Pancreas (tissue), 10 donors: ENCODE results near the gene SFMBT2. TPM values are rescaled to one million over a fixed set of nuclear protein-coding genes. Genes with fewer than 3 reads are reported as not detected.

ENCODE experiments used
- ATAC-seq, 4 donors: fragments of 200-7000 bp; cut with Tn5 transposase; one replicate each; pipeline versions ENCODE4 v1.8.0 to v1.9.1; 2020; ENCODE audit warnings: mild to moderate bottlenecking in 4 of 4, moderate library complexity in 4 of 4
- DNase-seq, 6 donors: peaks; one replicate each; pipeline ENCODE4 v3.0.0-alpha.2; 2020
- FAIRE-seq: peaks from 2 replicates; lab custom pipeline; 2012; peaks lifted over from hg19 to GRCh38; lab: Jason Lieb, UNC
- H3K27ac ChIP-seq, 4 donors: fragments of 200-600 bp; sonication (generic); 1 replicate in 3 of 4; 2 replicates in 1 of 4; pipeline versions ENCODE4 v1.5.0 to v1.8.0; 2020
- H3K27me3 ChIP-seq, 4 donors: fragments of 200-600 bp; one replicate each; pipeline ENCODE4 v1.8.0; 2021
- H3K36me3 ChIP-seq, 3 donors: fragments of 200-600 bp; sonication (generic) in 1 of 3; one replicate each; pipeline versions ENCODE4 v1.5.0 to v1.8.0; 2020 to 2021
- H3K4me1 ChIP-seq, 3 donors: fragments of 200-600 bp; one replicate each; pipeline ENCODE4 v1.8.0; 2021
- H3K4me3 ChIP-seq, 4 donors: fragments of 200-600 bp; sonication (generic) in 2 of 4; one replicate each; pipeline versions ENCODE4 v1.5.0 to v1.8.0; 2020 to 2021
- H3K9me3 ChIP-seq, 4 donors: fragments of 200-600 bp; one replicate each; pipeline ENCODE4 v1.8.0; 2021
- WGBS, 2 donors: extraction: QIAGEN DNeasy Blood & Tissue Kit; methylation state at CpG; one replicate each; pipeline ENCODE4 v1.1.7; 2013; 5-methylcytosine and 5-hydroxymethylcytosine counted together
- intact Hi-C, 3 donors: fragments of 100-400 bp; cut with DNase I; formaldehyde crosslinking; loops; one replicate each; pipeline versions ENCODE4 v1.11.1 to v1.14.2; 2022
- polyA plus RNA-seq, 2 donors: library from polyadenylated mRNA; stranded (reverse); fragments of 200-250 nt; gene quantifications; one replicate each; pipeline ENCODE4 v1.2.3, GENCODE V29; 2013
- total RNA-seq, 6 donors: library from RNA; stranded (reverse); fragmentation: NEBNext Ultra II Directional in 4 of 6; extraction: Animal tissue kit (Norgen Biotek cat#: 25700) in 4 of 6; gene quantifications; one replicate each; pipeline versions ENCODE4 v1.2.1 to v1.2.4, GENCODE V29; 2021 to 2023
- TF ChIP-seq, protein P1 (sequence below), 4 donors: fragments of 200-600 bp; sonication (generic) in 3 of 4; IDR thresholded peaks; one replicate each; pipeline versions ENCODE4 v1.5.0 to v1.8.0; 2021; ENCODE audit warnings: antibody characterized with exemption in 4 of 4
- donor health status: healthy with polysubstance abuse.
- donor health status: DM: no; HTN: no; CAD: no; lungs with moderate emphysema.
- donor health status: DM: no; HTN: no; CAD: no.
- donor health status: control.
- donor health status: control.
- donor health status: Bipolar disorder and iron deficiency.
- donor health status: DM: yes; HTN: yes; CAD: no.
- donor health status: DM: no; HTN: no; CAD: no.
- donor health status: DM: no; HTN: no; CAD: no.
- donor health status: DM: yes; HTN: yes; CAD: no.

SFMBT2 gene
- total and polyA plus RNA-seq, 8 donors = 0.65 to 9.4 (median 1.9) TPM

DNA sequence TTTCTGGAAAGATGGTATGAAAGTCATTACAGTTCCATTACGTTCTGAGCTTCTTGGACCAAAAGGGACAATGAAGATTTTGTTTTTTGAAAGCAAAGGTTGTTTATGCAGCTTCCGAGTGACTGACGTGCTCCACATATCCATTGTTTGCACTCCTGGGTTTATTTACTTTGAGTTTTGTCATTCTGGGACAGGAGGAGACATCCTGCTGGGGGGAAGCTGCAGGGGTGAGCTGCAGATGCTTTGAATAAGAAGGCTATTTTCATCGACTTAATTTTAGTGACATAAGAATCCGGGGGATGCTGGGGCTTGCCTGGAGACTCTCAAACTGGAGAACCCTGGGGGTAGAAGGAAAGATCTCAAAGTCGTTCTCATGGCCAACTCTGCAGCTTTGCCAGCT, 12.7 kb upstream of the SFMBT2 start:
- no peaks in the 10 kb centered on the region for H3K27me3 ChIP-seq
- H3K27ac ChIP-seq = no peak overlapping the region
- no peaks in the 10 kb centered on the region for H3K36me3 ChIP-seq
- no peaks in the 10 kb centered on the region for H3K9me3 ChIP-seq
- DNase-seq (no peak), FAIRE-seq (no peak), ATAC-seq (no peak)
- H3K4me1 ChIP-seq = no peaks in the 10 kb centered on the region
- WGBS, 2 donors = 16 to 18% methylated on average over 6 of the region's 6 CpGs
- H3K4me3 ChIP-seq = no peak overlapping the region
- intact Hi-C loops = no loop called here
- TF ChIP-seq, protein P1, sequence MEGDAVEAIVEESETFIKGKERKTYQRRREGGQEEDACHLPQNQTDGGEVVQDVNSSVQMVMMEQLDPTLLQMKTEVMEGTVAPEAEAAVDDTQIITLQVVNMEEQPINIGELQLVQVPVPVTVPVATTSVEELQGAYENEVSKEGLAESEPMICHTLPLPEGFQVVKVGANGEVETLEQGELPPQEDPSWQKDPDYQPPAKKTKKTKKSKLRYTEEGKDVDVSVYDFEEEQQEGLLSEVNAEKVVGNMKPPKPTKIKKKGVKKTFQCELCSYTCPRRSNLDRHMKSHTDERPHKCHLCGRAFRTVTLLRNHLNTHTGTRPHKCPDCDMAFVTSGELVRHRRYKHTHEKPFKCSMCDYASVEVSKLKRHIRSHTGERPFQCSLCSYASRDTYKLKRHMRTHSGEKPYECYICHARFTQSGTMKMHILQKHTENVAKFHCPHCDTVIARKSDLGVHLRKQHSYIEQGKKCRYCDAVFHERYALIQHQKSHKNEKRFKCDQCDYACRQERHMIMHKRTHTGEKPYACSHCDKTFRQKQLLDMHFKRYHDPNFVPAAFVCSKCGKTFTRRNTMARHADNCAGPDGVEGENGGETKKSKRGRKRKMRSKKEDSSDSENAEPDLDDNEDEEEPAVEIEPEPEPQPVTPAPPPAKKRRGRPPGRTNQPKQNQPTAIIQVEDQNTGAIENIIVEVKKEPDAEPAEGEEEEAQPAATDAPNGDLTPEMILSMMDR (IDR thresholded peaks at IDR 0.05) = no peak

DNA sequence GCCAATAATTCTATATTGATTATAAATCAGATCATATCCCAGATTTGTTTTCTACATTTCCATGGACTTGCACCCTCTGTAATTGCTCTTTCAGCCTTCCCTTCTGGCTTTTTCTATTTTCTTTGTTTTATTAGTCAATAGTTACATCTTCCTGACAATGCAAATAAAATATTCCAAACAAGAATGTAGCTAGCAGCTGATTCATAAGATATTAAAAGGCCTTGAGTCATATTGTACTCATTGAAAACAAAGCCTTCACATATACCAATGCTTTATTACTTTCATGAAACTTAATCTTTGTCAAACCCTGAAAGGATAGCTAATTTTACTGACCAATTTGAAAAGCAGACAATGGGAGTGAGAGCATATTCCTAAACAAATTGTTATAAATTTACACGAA, 10.7 kb upstream of the SFMBT2 start:
- DNase-seq = no peak
- Histone ChIP-seq H3K4me3 (no peak overlapping the region), H3K9me3 (no peaks in the 10 kb centered on the region), H3K27ac (no peak overlapping the region), H3K36me3 (no peaks in the 10 kb centered on the region), H3K27me3 (no peaks in the 10 kb centered on the region), H3K4me1 (no peaks in the 10 kb centered on the region)
- WGBS, 2 donors = 47 to 70% methylated on average over 1 of the region's 1 CpG
- FAIRE-seq = no peak
- intact Hi-C loops = no loop called here
- TF ChIP-seq, protein P1 (IDR thresholded peaks at IDR 0.05) = no peak
- no peak for ATAC-seq

DNA sequence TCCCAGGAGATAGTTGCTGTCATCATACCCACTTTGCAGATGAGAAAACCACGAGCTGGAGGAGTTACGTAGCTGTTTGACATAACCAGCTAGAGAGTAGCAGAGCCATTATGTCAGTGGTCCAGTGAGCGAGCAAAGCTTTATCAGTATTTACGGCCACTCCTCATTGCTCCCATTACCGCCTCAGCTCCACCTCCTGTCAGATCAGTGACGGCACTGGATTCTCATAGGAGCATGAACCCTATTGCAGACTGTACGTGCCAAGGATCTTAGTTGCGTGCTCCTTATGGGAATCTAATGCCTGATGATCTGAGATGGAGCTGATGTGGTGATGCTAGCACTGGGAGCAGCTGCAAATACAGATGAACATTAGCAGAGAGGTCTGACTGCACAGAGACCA, 9.2 kb upstream of the SFMBT2 start:
- TF ChIP-seq, protein P1 (IDR thresholded peaks at IDR 0.05) = no peak
- no peaks in the 10 kb centered on the region for H3K4me1 ChIP-seq
- no peak overlapping the region for H3K4me3 ChIP-seq
- no peak for FAIRE-seq
- DNase-seq = no peak
- H3K27ac ChIP-seq = no peak overlapping the region
- no peaks in the 10 kb centered on the region for H3K9me3 ChIP-seq
- whole genome bisulfite sequencing, 2 donors = 60 to 77% methylated on average over 8 of the region's 8 CpGs
- ATAC-seq = no peak
- H3K27me3 ChIP-seq = no peaks in the 10 kb centered on the region
- no peaks in the 10 kb centered on the region for H3K36me3 ChIP-seq
- intact Hi-C loops = loop anchor here in 2 of 3 donors (10.0 kb wide), 3 partner anchors 155 to 755 kb away; no protein-coding TSS in a partner anchor

DNA sequence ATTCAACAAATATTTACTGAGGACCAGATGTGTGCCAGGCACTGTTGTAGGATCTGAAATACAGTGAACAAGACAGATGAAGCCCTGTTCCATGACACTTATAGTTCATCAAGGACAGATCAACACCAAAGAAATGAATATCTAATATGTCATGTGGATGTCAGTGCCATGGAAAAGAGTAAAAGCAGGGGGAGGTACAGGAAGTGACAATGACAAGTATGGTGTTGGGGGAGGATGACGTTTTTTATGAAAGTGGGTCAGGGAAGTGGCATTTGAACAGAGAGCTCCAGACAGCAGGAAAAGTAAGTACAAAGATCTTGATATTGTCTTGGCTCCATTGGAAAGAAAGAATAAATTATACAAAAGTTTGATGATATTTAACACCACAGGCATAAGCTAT, 7.0 kb upstream of the SFMBT2 start:
- no peak for DNase-seq
- TF ChIP-seq, protein P1 (IDR thresholded peaks at IDR 0.05) = no peak
- intact Hi-C loops = loop anchor here in 2 of 3 donors (10.0 kb wide), 3 partner anchors 153 to 753 kb away; no protein-coding TSS in a partner anchor
- H3K27ac ChIP-seq = no peak overlapping the region
- H3K36me3 ChIP-seq = no peaks in the 10 kb centered on the region
- WGBS, 2 donors = 11 to 18% methylated on average over 1 of the region's 1 CpG
- H3K9me3 ChIP-seq = no peaks in the 10 kb centered on the region
- no peak for FAIRE-seq
- H3K27me3 ChIP-seq = peaks cover 0 to 3% (median 1%) of the 10 kb centered on the region in 4 donors
- ATAC-seq = no peak
- no peaks in the 10 kb centered on the region for H3K4me1 ChIP-seq
- H3K4me3 ChIP-seq = no peak overlapping the region

DNA sequence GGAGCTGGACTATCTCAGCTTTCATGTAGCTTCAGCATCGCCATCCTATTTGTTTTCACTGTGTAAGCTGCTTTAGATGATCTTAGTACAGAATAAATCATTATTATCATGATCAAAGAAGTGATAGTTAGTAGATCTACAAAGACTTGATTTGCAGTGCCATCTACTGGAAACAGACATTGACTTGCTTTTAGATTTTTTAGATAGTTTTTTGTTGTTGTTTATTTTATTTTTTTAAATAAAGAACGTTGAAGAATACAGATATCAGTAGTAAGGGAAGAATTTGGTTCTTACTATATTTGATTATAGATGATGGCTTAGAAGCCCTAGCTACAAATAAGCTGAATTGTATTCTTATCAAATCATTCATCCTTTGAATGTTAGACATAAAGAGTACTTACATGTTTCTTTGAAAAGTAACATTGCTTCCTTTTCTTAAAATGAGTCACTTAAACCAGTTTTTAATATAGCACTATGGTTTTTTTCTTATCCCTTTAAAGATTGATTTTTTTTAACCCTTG, 6.3 kb upstream of the SFMBT2 start:
- Histone ChIP-seq H3K4me1 (no peaks in the 10 kb centered on the region), H3K27ac (no peak overlapping the region), H3K27me3 (peaks cover 0 to 9% (median 2%) of the 10 kb centered on the region in 4 donors), H3K36me3 (no peaks in the 10 kb centered on the region), H3K4me3 (no peak overlapping the region), H3K9me3 (no peaks in the 10 kb centered on the region)
- ATAC-seq (peak in 1 of 4 donors; percentile 21), DNase-seq (no peak), FAIRE-seq (peak; percentile 94)
- TF ChIP-seq, protein P1 (IDR thresholded peaks at IDR 0.05) = no peak
- WGBS, 2 donors = 0 to 3% methylated on average over 2 of the region's 2 CpGs
- intact Hi-C loops = loop anchor here in 2 of 3 donors (10.0 kb wide), 3 partner anchors 152 to 752 kb away; no protein-coding TSS in a partner anchor
